Measurements from ENCODE around the gene GPR156.

GPR156 gene

GRCh38 chr3:120289636-120290035 is 4.6 kb upstream of the GPR156 start:
- CTCF ChIA-PET = interaction anchor here (0.6 kb wide), 1 partner anchor 62 kb away, joined by 3 read pairs; no protein-coding TSS in a partner anchor
- H3K4me3 Mint-ChIP-seq = no peak overlapping the region
- H3K4me1 Mint-ChIP-seq = no peaks in the 10 kb centered on the region
- no peak for DNase-seq
- H3K36me3 Mint-ChIP-seq = peaks cover 1% of the 10 kb centered on the region
- peaks cover 21% of the 10 kb centered on the region for H3K9me3 Mint-ChIP-seq
- H3K27ac Mint-ChIP-seq = no peak overlapping the region
- peaks cover 43% of the 10 kb centered on the region for H3K27me3 Mint-ChIP-seq

DNA sequence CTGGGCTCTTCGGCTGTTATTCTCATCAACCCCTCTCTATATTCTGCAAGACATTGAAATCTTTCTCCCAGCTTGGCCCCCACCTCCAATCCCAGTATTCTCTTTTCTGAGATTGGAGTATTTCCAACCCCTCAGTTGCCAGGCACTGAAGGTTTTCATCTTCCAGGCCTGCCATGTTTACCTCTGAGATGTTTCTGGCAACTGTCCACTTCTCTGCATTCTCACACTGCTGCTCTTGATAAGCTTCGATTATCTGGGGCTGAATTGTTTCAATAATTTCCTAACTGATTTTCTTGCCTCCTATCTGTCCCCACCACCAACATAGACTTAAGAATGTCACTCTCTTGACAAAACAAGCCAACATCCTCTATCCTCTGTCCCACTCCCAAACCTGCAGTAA is 1.4 kb upstream of the GPR156 start:
- Mint-ChIP-seq H3K9me3 (peaks cover 6% of the 10 kb centered on the region), H3K36me3 (no peaks in the 10 kb centered on the region), H3K27ac (no peak overlapping the region), H3K27me3 (peaks cover 61% of the 10 kb centered on the region), H3K4me1 (no peaks in the 10 kb centered on the region), H3K4me3 (no peak overlapping the region)
- CTCF ChIA-PET = no interaction called here
- DNase-seq = no peak

GRCh38 chr3:120285508-120285841 is 453 bp upstream of the GPR156 start:
- Mint-ChIP-seq H3K9me3 (peaks cover 6% of the 10 kb centered on the region), H3K27ac (no peak overlapping the region), H3K36me3 (no peaks in the 10 kb centered on the region), H3K4me3 (no peak overlapping the region), H3K4me1 (no peaks in the 10 kb centered on the region), H3K27me3 (peaks cover 64% of the 10 kb centered on the region)
- DNase-seq = no peak
- CTCF ChIA-PET = interaction anchor here (0.7 kb wide), 1 partner anchor 10 kb away, joined by 3 read pairs; no protein-coding TSS in a partner anchor

DNA sequence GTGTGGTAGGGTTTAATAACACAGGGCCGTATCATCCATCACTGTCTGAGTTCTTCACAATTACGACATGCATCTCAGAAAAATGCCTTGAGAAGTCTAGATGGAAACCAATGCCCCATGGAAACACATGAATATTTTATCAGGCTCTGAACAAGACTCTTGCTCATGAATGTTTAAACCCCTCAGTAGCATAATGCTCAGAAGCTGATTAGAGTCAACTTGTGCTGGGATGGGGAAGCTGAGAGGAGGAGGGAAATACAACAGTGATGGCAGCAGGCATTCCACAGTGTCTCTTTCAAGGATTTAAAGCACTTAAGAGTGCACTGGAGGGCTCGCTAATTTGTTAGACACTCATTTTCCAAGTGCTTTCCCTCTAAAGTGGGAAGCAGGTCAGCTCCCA is 3.8 kb downstream of the GPR156 start:
- Mint-ChIP-seq H3K4me3 (no peak overlapping the region), H3K27me3 (peaks cover 64% of the 10 kb centered on the region), H3K4me1 (no peaks in the 10 kb centered on the region), H3K27ac (no peak overlapping the region), H3K9me3 (no peaks in the 10 kb centered on the region), H3K36me3 (no peaks in the 10 kb centered on the region)
- no peak for DNase-seq
- CTCF ChIA-PET = interaction anchor here (1.4 kb wide), 1 partner anchor 136 kb away, joined by 3 read pairs; no protein-coding TSS in a partner anchor

DNA sequence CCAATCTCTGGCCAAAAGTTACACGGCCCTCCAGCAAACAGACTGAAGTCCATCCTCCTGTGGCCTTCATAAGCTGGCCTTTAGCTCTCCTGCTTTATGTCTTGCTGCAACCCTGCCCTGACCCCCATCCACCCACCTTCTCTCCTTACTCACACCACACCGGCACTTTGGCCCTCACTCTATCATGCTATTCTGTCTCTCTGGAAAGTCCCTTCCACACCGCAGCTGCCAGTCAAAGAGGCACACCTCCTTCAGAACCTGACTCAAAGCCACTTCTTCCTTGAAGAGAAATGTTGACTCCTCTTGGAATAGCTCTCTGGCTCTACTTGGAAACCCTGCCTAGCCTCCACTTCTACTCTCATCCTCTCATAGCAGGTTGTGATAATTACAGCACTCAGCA is 4.5 kb downstream of the GPR156 start:
- CTCF ChIA-PET = interaction anchor here (1.4 kb wide), 1 partner anchor 137 kb away, joined by 3 read pairs; no protein-coding TSS in a partner anchor
- peaks cover 63% of the 10 kb centered on the region for H3K27me3 Mint-ChIP-seq
- H3K4me1 Mint-ChIP-seq = no peaks in the 10 kb centered on the region
- no peak overlapping the region for H3K4me3 Mint-ChIP-seq
- H3K9me3 Mint-ChIP-seq = no peaks in the 10 kb centered on the region
- no peak overlapping the region for H3K27ac Mint-ChIP-seq
- no peak for DNase-seq
- H3K36me3 Mint-ChIP-seq = no peaks in the 10 kb centered on the region

DNA sequence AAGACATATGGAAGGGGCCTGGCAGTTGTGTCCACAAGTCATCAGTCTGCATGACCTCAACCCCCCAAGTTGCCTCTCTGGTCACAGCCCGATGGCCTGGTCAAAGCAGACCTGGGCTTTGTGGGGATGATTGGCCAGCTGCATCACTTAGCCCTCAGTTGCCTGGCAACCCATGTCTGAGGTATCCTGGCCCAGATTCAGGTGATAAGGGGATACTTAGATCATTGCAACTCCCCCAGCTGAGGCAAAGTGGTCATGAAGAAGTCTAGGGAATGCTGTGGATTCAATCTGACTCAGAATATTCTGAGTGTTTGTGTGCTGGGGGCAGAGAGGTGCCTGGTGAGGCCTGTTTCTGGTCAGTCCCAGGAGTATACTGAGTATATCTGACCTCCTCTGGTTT is 5.0 kb downstream of the GPR156 start:
- no peak for DNase-seq
- H3K4me1 Mint-ChIP-seq = no peaks in the 10 kb centered on the region
- no peak overlapping the region for H3K4me3 Mint-ChIP-seq
- H3K9me3 Mint-ChIP-seq = no peaks in the 10 kb centered on the region
- CTCF ChIA-PET = no interaction called here
- no peak overlapping the region for H3K27ac Mint-ChIP-seq
- no peaks in the 10 kb centered on the region for H3K36me3 Mint-ChIP-seq
- H3K27me3 Mint-ChIP-seq = peaks cover 59% of the 10 kb centered on the region

GRCh38 chr3:120276767-120277166 is 8.3 kb downstream of the GPR156 start:
- H3K36me3 Mint-ChIP-seq = no peaks in the 10 kb centered on the region
- no peak overlapping the region for H3K4me3 Mint-ChIP-seq
- H3K27ac Mint-ChIP-seq = no peak overlapping the region
- CTCF ChIA-PET = no interaction called here
- no peaks in the 10 kb centered on the region for H3K9me3 Mint-ChIP-seq
- no peak for DNase-seq
- H3K4me1 Mint-ChIP-seq = no peaks in the 10 kb centered on the region
- peaks cover 42% of the 10 kb centered on the region for H3K27me3 Mint-ChIP-seq

DNA sequence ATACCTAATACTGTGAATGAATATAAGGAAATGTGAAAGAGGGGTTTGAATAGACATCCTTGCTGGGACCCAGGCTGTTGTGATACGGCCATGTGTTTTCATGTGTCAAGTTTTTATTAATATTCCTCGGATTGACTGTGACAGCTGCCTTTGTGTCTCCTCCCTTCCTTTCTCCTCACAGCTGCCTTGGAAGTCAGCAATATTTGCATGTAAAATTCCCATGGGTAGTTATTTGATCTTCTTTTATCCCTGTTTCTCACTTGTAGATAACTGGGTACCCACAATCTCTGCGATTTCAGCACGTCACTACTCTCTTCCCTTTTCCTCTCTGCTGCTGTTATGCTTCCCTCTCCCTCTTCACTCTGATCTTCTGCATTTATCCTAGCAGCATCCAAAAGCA is 9.4 kb downstream of the GPR156 start:
- CTCF ChIA-PET = no interaction called here
- DNase-seq = no peak
- H3K27ac Mint-ChIP-seq = no peak overlapping the region
- H3K4me3 Mint-ChIP-seq = no peak overlapping the region
- peaks cover 42% of the 10 kb centered on the region for H3K27me3 Mint-ChIP-seq
- H3K9me3 Mint-ChIP-seq = no peaks in the 10 kb centered on the region
- H3K36me3 Mint-ChIP-seq = no peaks in the 10 kb centered on the region
- no peaks in the 10 kb centered on the region for H3K4me1 Mint-ChIP-seq

DNA sequence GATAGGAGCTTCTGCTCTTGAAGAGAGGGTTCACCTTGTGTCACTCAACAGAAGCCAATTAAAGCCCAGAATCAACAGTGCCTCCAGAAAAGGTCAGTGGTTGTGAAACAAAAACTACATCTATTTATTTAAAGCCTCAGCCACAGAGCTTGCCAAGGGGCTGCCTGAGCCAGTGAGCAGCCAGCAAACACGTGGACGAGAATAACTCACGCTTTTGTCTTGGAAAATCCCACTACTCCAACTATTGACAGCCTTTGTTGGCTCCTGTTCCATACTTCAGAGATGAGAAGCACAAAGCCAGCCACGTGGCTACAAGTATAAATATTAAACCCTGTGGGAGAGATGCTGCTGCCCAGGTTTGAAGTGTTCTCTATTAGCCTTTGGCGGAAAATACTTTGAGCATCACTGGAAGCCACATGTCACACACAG is 10.3 kb downstream of the GPR156 start:
- no peaks in the 10 kb centered on the region for H3K36me3 Mint-ChIP-seq
- CTCF ChIA-PET = interaction anchor here (0.7 kb wide), 1 partner anchor 30 kb away, joined by 3 read pairs; no protein-coding TSS in a partner anchor
- no peaks in the 10 kb centered on the region for H3K4me1 Mint-ChIP-seq
- H3K4me3 Mint-ChIP-seq = no peak overlapping the region
- peaks cover 42% of the 10 kb centered on the region for H3K27me3 Mint-ChIP-seq
- DNase-seq = no peak
- no peaks in the 10 kb centered on the region for H3K9me3 Mint-ChIP-seq
- no peak overlapping the region for H3K27ac Mint-ChIP-seq

GRCh38 chr3:120272286-120272685 is 12.7 kb downstream of the GPR156 start:
- CTCF ChIA-PET = no interaction called here
- H3K4me1 Mint-ChIP-seq = no peaks in the 10 kb centered on the region
- no peak overlapping the region for H3K27ac Mint-ChIP-seq
- DNase-seq = no peak
- peaks cover 28% of the 10 kb centered on the region for H3K27me3 Mint-ChIP-seq
- no peaks in the 10 kb centered on the region for H3K36me3 Mint-ChIP-seq
- H3K4me3 Mint-ChIP-seq = no peak overlapping the region
- no peaks in the 10 kb centered on the region for H3K9me3 Mint-ChIP-seq

DNA sequence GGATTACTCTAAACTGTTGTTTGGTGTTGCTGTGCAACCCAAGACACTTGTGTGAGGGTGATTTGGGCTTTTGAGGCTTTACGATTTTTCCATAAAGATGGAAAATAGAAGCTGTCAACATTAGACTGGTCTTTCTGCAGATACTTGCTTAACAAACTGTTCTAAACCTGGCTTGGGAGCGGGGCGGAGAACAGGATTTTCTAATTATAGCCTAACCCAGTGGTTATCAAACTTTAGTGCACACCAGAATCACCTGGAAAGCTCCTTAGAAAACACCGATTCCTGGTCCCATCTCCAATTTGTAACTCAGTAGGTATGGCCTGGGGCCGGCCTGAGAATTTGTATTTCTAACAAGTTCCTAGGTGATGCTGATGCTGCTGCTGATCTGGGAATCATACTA is 19.0 kb downstream of the GPR156 start:
- Mint-ChIP-seq H3K4me1 (no peaks in the 10 kb centered on the region), H3K27me3 (peaks cover 6% of the 10 kb centered on the region), H3K36me3 (no peaks in the 10 kb centered on the region), H3K9me3 (no peaks in the 10 kb centered on the region), H3K27ac (no peak overlapping the region), H3K4me3 (no peak overlapping the region)
- no peak for DNase-seq
- CTCF ChIA-PET = no interaction called here

DNA sequence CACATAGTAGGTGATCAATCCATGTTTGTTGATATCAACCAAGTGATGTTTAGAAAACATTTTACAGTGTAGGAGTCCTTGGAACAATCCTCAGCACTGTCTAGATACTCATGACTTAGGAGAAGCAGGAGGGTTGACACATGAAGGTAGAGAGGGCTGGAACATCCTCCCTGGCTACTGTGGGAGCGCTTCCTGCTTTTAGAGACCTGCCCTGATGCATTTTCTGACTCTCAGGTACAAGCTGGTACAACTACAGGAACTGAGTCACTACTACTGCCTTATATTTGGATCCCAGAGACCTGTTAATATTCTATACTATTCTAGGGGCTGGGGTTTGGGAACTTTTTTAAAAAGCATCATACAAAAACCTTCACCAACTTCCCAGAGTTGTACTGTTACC is 20.1 kb downstream of the GPR156 start:
- no peak overlapping the region for H3K27ac Mint-ChIP-seq
- no peaks in the 10 kb centered on the region for H3K9me3 Mint-ChIP-seq
- no peaks in the 10 kb centered on the region for H3K36me3 Mint-ChIP-seq
- CTCF ChIA-PET = no interaction called here
- H3K4me1 Mint-ChIP-seq = no peaks in the 10 kb centered on the region
- no peak overlapping the region for H3K4me3 Mint-ChIP-seq
- peaks cover 5% of the 10 kb centered on the region for H3K27me3 Mint-ChIP-seq
- no peak for DNase-seq

DNA sequence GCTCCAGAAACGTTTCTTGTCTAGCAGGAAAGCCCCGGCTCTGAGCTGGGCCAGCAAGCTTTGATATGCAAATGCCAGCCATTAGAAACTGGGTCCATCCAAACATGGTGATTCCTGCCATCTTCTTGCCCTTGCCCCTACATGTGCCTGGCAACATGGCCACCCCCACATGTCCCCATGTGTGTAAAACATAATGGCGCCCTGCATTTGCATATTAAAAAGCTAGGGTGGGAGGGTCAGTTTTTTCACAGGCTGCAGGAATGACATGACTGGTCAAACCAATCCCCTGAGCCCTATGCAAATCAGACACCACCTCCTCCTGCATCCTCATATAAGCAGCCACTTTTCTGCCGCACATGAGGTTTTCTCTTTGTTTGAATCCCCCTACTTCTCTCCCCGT is 21.2 kb downstream of the GPR156 start:
- Mint-ChIP-seq H3K27me3 (peaks cover 3% of the 10 kb centered on the region), H3K36me3 (no peaks in the 10 kb centered on the region)

GRCh38 chr3:120258009-120258408 is 27.0 kb downstream of the GPR156 start:
- Mint-ChIP-seq H3K9me3 (peaks cover 11% of the 10 kb centered on the region), H3K4me1 (no peaks in the 10 kb centered on the region), H3K4me3 (no peak overlapping the region), H3K27me3 (peaks cover 3% of the 10 kb centered on the region), H3K36me3 (peaks cover 1% of the 10 kb centered on the region), H3K27ac (no peak overlapping the region)
- CTCF ChIA-PET = no interaction called here
- no peak for DNase-seq

More for the DNA sequence above, 21.2 kb downstream of the GPR156 start:
- Mint-ChIP-seq H3K27ac (no peak overlapping the region), H3K9me3 (no peaks in the 10 kb centered on the region), H3K4me3 (no peak overlapping the region), H3K4me1 (no peaks in the 10 kb centered on the region)
- CTCF ChIA-PET = interaction anchor here (1.0 kb wide), 1 partner anchor 20 kb away, joined by 4 read pairs; no protein-coding TSS in a partner anchor
- no peak for DNase-seq

DNA sequence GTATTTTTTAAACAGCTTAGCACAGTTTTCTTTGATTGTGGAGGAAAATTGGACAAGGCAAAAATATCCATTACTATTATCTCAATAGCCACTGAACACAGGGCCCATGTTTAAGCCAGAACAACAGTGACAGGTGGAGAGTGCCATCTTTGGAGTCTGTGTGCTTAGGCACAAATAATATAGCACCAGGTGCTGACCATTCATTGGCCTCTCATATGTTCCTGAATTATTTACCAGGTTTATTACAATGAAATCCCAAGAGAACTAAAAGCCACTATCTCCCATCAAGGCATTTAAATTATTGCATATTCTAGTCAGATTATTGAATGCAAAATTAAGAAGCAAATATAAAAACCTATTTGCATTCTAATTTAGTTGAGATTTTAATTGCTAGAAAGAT is 39.6 kb downstream of the GPR156 start:
- no peaks in the 10 kb centered on the region for H3K9me3 Mint-ChIP-seq
- H3K4me3 Mint-ChIP-seq = no peak overlapping the region
- no peaks in the 10 kb centered on the region for H3K4me1 Mint-ChIP-seq
- no peaks in the 10 kb centered on the region for H3K36me3 Mint-ChIP-seq
- H3K27me3 Mint-ChIP-seq = peaks cover 22% of the 10 kb centered on the region
- no peak for DNase-seq
- no peak overlapping the region for H3K27ac Mint-ChIP-seq
- CTCF ChIA-PET = interaction anchor here (1.1 to 4.1 kb wide), 7 partner anchors 9 to 313 kb away, joined by 3 to 123 read pairs (median 15); no protein-coding TSS in a partner anchor

GRCh38 chr3:120244834-120245225 is 40.2 kb downstream of the GPR156 start:
- CTCF ChIA-PET = interaction anchor here (1.1 to 4.1 kb wide), 10 partner anchors 10 to 317 kb away, joined by 3 to 123 read pairs (median 6); partner anchors contain the start of gene LRRC58
- H3K27me3 Mint-ChIP-seq = peaks cover 19% of the 10 kb centered on the region
- H3K9me3 Mint-ChIP-seq = no peaks in the 10 kb centered on the region
- no peaks in the 10 kb centered on the region for H3K36me3 Mint-ChIP-seq
- no peak for DNase-seq
- H3K27ac Mint-ChIP-seq = no peak overlapping the region
- H3K4me1 Mint-ChIP-seq = no peaks in the 10 kb centered on the region
- no peak overlapping the region for H3K4me3 Mint-ChIP-seq

Measured in activated naive CD4-positive, alpha-beta T cell treated with anti-CD3 and anti-CD28 coated beads, Interleukin-2, amount 10 ng/mL, durations not matched to agents 7 days and 5 days (primary cell).